Effector CD8-positive, alpha-beta T cell (primary cell): ENCODE data around the gene ZNF273.
"Not testable (repeated sequence)": the region's sequence is repeated elsewhere in the genome, so short reads cannot be mapped to it uniquely, and the experiment has no call there.

Experiments
- DNase-seq: peaks from one replicate; lab custom pipeline; 2025; lab: John Stamatoyannopoulos, UW
- total RNA-seq, 4 experiments: gene quantifications; one replicate each; lab custom pipeline; 2026; lab: John Stamatoyannopoulos, UW

Gene ZNF273
- 10.4 to 14.5 (median 11.6) reads per million in 4 experiments for total RNA-seq

DNA sequence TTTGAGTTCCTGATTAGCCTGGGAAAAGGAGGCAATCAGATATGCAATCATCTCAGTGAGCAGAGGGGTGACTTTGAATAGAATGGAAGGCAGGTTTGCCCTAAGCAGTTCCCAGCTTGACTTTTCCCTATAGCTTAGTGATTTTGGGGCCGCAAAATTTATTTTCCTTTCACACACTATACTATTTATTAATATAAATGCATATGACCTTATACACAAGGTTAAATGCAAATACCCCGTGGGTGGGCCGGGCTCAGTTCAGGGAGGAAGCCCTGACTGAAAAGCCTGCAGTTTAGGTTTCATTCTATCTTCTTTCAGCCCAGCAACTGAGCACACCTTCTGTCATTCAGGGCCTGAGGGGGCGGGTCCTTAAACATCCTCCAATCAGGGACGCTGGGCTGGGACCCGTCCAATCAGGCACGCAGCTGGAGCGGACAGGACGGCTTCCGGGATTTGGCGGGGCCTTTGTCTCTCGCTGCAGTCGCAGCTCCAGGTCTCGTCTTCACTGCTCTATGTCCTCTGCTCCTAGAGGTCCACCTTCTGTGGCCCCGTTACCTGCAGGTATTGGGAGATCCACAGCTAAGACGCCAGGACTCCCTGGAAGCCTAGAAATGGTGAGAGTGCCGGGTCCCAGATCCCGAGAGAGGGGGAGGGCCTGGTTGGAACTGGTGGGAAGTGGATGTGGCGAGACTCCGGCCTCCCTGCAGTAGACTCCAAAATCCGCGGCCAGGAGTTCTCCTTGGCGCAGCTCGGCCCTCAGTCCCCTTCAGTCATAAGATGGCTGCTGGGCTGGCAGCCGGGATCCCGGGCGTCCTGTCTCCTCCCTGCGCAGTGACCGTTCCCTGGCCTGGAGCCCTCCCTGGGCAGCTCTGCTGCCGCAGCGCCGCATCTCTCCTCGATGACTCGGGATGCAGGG lies at the start of gene ZNF273:
TSS of gene ZNF273 (plus strand) at position 468 of the 916 bp plus-strand sequence. CDS start at position 513, 45 bp downstream.
- DNase-seq, result peak; percentile 85

- DNase-seq, result no peak
Measured at GRCh38 chr7:64853679-64854078, 49.4 kb upstream of the ZNF273 start.

DNA sequence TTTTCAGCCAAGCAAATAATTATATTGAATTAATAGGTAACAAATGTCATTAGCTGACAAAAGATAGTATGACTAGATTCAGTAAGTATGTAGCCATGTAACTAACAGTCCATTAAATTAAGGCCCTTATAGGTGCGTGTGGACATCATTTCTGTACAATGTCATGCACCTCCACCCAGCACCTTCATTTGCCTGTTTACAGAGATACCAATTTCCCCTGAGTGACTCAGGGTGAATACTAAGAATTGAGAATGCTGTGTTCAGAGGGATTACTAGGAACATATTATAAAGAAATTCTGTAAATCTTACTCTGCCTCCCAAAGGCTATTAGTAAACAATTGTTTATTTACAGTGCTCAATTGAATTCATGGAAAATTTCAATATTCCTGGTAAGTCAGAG lies 48.1 kb upstream of the ZNF273 start:
- DNase-seq, result no peak

DNA sequence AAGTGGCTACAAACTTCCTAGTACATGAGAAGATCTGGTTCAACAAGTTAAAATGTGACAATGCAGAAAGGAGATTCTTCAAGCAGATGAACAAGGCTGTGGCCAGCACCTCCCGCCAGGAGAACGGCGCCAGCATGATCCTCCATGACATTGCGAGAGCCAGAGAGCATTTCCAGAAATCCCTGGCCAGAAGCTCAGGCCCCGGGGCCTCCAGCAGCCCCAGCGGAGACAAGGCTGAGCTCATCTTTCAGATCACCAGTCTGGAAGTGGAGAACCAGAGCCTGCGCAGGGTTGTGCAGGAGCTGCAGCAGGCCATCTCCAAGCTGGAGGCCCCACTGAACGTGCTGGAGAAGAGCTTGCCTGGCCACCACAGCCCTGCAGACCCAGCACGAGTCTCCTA lies 40.1 kb upstream of the ZNF273 start:
- DNase-seq, result no peak

- not testable (repeated sequence) for DNase-seq
Measured at GRCh38 chr7:64863530-64863929, 39.5 kb upstream of the ZNF273 start.

GRCh38 chr7:64863969-64864368 lies 39.1 kb upstream of the ZNF273 start:
- DNase-seq, result no peak

GRCh38 chr7:64867863-64868440 lies 35.1 kb upstream of the ZNF273 start:
- no peak for DNase-seq

DNA sequence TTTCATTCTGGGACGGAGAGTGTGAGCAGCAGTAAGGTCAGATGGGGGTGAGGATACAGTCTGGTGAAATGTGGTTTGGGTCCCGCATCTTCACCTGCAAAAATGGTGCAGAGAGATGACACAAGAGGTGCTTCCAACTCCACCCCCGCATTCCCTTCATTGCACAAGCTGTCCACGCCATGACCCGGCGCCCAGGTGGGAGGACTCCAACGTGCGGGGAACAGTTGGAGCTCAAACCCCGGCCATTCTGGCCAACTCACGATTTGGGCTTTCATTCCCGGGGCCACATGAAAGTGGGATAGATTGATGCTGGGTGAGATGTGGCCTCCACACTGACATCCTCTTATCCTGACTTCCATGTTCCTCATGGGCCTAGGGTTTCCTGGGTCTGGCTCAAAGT lies 34.6 kb upstream of the ZNF273 start:
- DNase-seq, result no peak

- DNase-seq, result no peak
Measured at GRCh38 chr7:64869121-64869725, 33.9 kb upstream of the ZNF273 start.

GRCh38 chr7:64869912-64870562 lies 33.0 kb upstream of the ZNF273 start:
- DNase-seq, result no peak

- DNase-seq, result no peak
Measured at GRCh38 chr7:64870656-64871055, 32.4 kb upstream of the ZNF273 start.

GRCh38 chr7:64871761-64872160 lies 31.3 kb upstream of the ZNF273 start:
- DNase-seq, result no peak

- DNase-seq, result no peak
Measured at GRCh38 chr7:64872351-64873154, 30.5 kb upstream of the ZNF273 start.

GRCh38 chr7:64873155-64873500 lies 29.9 kb upstream of the ZNF273 start:
- no peak for DNase-seq

- no peak for DNase-seq
Measured at GRCh38 chr7:64873517-64873916, 29.6 kb upstream of the ZNF273 start.

GRCh38 chr7:64874114-64874513 lies 29.0 kb upstream of the ZNF273 start:
- no peak for DNase-seq

GRCh38 chr7:64874562-64875250 lies 28.4 kb upstream of the ZNF273 start:
- no peak for DNase-seq

- DNase-seq, result no peak
Measured at GRCh38 chr7:64875258-64875657, 27.8 kb upstream of the ZNF273 start.

GRCh38 chr7:64875658-64876406 lies 27.2 kb upstream of the ZNF273 start:
- no peak for DNase-seq
